ENCODE data around the gene TMEM72.
A peak's percentile ranks its signal among the peaks of the same experiment; 100 is the strongest.

Gene TMEM72

DNA sequence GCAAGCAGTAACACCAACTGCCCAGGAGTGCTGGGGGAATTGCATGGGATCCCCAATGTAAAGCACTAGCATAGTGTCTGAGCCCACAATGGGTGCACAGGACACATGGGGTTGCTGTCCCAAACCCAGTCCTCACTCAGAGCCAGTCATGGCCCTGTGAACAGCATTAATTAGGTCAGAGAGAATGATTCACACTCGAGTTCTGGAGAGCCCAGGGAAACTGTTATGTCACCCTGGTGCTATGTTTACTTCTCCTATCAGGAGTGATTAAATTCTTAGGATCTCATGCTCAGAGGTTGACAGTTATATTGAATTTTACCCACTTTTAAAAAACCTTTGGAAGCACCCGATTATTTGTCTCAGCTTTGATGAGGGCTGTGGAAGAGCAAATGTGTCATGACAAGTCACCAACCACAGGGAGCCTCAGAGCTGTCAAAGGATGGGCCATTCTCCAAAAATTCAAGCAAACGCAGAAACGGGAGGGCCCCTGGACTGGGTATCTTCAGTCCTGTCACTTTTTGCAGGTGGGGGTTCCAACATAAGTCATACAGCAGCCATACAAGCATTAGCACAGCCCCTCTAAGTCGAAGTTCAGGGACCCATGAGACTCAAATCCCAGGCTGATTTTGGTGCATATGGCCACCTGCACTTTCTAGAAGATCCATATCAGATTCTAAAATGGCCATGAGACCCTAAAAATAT lies 47.2 kb downstream of the TMEM72 start:
- peak overlapping the region; percentile 80 to 82 for H3K27ac ChIP-seq
- peak in 1 of 2 donors; percentile 53 for DNase-seq
- H3K9me3 ChIP-seq: no peaks in the 10 kb centered on the region
- H3K4me1 ChIP-seq: peaks cover 0 to 50% (median 34%) of the 10 kb centered on the region in 4 donors
- TF ChIP-seq, protein P1, sequence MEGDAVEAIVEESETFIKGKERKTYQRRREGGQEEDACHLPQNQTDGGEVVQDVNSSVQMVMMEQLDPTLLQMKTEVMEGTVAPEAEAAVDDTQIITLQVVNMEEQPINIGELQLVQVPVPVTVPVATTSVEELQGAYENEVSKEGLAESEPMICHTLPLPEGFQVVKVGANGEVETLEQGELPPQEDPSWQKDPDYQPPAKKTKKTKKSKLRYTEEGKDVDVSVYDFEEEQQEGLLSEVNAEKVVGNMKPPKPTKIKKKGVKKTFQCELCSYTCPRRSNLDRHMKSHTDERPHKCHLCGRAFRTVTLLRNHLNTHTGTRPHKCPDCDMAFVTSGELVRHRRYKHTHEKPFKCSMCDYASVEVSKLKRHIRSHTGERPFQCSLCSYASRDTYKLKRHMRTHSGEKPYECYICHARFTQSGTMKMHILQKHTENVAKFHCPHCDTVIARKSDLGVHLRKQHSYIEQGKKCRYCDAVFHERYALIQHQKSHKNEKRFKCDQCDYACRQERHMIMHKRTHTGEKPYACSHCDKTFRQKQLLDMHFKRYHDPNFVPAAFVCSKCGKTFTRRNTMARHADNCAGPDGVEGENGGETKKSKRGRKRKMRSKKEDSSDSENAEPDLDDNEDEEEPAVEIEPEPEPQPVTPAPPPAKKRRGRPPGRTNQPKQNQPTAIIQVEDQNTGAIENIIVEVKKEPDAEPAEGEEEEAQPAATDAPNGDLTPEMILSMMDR (IDR thresholded peaks at IDR 0.05): no peak
- no peaks in the 10 kb centered on the region for H3K27me3 ChIP-seq
- H3K36me3 ChIP-seq: peaks cover 0 to 7% (median 0%) of the 10 kb centered on the region in 3 donors
- peak overlapping the region; percentile 66 to 80 for H3K4me3 ChIP-seq
- intact Hi-C loops (cut with DNase I; ENCODE audit: low total_unique reads): loop anchor here (2.0 kb wide), 1 partner anchor 16 kb away; no protein-coding TSS in a partner anchor

DNA sequence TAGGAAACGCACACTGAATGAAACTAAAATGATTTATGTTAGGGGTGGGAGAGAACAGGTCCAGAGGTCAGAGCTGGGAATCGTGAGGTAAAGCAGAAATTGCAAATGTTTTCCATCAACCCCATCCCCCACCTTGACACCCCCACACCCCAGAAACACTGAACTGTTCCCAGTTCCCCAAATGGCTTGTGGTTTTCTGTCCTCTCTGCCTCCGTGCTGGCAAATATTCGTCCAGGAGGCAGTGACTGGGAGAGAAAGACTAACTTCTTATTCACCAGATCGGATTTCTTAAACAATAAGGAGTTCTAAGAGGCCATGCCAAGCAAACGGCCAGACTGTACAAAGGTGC lies 47.7 kb downstream of the TMEM72 start:
- peaks cover 0 to 7% (median 0%) of the 10 kb centered on the region in 3 donors for H3K36me3 ChIP-seq
- H3K9me3 ChIP-seq: no peaks in the 10 kb centered on the region
- H3K4me1 ChIP-seq: peaks cover 0 to 56% (median 37%) of the 10 kb centered on the region in 4 donors
- no peak for DNase-seq
- no peaks in the 10 kb centered on the region for H3K27me3 ChIP-seq
- peak overlapping the region; percentile 80 to 82 for H3K27ac ChIP-seq
- intact Hi-C loops (cut with DNase I; ENCODE audit: low total_unique reads): loop anchor here (2.0 kb wide), 1 partner anchor 16 kb away; no protein-coding TSS in a partner anchor
- TF ChIP-seq, protein P1 (IDR thresholded peaks at IDR 0.05): no peak
- peak overlapping the region; percentile 66 to 80 for H3K4me3 ChIP-seq

DNA sequence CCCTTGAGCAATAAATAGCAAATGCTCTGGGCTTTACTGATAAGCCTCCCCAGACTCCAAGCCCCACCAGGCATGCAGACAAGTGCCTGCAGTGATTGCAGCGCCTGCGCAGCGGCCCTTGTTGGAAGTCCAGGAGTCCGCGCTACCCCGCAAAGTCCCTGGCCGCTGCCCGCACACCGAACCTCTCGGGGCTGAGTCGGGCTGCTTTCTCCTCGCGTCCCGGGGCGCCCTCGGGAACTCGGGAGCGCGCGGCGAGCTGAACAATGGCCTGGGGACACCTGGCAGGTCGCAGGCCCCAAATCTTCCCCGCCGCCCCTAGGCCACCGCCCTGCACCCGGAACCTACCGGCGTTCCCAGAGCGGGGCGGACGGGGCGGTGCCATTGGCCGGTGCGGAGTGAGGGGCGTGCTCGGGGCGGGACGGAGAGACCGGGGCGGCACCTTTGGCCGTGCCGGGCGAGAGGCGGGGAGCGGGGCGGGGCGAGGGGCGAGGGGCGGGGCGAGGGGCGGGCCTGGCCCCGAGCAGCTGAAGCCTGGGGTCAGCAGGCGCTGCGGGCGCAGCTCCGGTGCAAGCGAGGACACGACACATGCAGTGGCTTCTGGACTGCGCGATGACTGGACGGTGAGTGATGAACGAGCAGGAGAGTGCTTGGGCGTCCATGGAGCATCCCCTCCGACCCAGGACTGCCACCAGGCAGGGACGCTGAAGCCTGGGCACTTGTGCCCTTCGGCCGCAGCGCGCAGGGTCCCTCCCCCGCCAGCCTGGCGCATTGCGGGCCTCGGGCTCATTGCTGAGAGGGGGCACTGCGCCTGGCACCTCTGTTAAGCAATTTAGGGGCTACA lies 48.3 kb downstream of the TMEM72 start, which contains the start of gene RASSF4:
Gene RASSF4, plus strand, starts transcription at position 556 of the 841 bp plus-strand sequence. CDS start 10,401 bp downstream, outside the sequence.
- peak within 1 kb of the TSS; percentile 80 to 82 for H3K27ac ChIP-seq
- H3K27me3 ChIP-seq: no peaks in the 10 kb centered on the region
- H3K9me3 ChIP-seq: no peaks in the 10 kb centered on the region
- intact Hi-C loops (cut with DNase I; ENCODE audit: low total_unique reads): loop anchor here (2.0 kb wide), 1 partner anchor 15 kb away; no protein-coding TSS in a partner anchor
- peaks cover 0 to 7% (median 0%) of the 10 kb centered on the region in 3 donors for H3K36me3 ChIP-seq
- TF ChIP-seq, protein P1 (IDR thresholded peaks at IDR 0.05): no peak
- H3K4me1 ChIP-seq: peaks cover 0 to 62% (median 43%) of the 10 kb centered on the region in 4 donors
- DNase-seq: peak; percentile 89 to 97
- H3K4me3 ChIP-seq: peak within 1 kb of the TSS; percentile 66 to 80

DNA sequence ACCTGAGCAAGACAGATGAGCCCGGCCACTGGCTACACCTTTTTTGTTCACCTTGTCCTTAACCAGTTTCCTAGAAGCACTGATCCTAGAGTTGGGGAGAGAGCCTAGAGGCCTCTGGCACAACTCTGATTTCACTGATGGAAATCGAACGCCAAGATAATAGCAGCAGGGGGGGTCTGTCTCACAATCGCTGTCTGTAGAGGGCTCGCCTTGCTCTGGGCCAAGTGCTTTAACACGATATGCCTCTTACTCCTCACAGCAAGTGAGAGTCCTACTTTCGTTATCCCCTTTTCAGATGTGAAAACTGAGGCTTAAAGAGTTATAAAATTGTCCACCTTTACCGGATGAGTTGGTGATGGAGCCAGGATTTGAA lies 48.9 kb downstream of the TMEM72 start:
- Histone ChIP-seq H3K27ac (peak overlapping the region; percentile 80 to 82), H3K4me1 (peaks cover 0 to 68% (median 49%) of the 10 kb centered on the region in 4 donors), H3K36me3 (peaks cover 0 to 7% (median 0%) of the 10 kb centered on the region in 3 donors), H3K4me3 (peak overlapping the region; percentile 66 to 80), H3K9me3 (no peaks in the 10 kb centered on the region), H3K27me3 (no peaks in the 10 kb centered on the region)
- DNase-seq: no peak
- intact Hi-C loops (cut with DNase I; ENCODE audit: low total_unique reads): no loop called here
- TF ChIP-seq, protein P1 (IDR thresholded peaks at IDR 0.05): no peak

DNA sequence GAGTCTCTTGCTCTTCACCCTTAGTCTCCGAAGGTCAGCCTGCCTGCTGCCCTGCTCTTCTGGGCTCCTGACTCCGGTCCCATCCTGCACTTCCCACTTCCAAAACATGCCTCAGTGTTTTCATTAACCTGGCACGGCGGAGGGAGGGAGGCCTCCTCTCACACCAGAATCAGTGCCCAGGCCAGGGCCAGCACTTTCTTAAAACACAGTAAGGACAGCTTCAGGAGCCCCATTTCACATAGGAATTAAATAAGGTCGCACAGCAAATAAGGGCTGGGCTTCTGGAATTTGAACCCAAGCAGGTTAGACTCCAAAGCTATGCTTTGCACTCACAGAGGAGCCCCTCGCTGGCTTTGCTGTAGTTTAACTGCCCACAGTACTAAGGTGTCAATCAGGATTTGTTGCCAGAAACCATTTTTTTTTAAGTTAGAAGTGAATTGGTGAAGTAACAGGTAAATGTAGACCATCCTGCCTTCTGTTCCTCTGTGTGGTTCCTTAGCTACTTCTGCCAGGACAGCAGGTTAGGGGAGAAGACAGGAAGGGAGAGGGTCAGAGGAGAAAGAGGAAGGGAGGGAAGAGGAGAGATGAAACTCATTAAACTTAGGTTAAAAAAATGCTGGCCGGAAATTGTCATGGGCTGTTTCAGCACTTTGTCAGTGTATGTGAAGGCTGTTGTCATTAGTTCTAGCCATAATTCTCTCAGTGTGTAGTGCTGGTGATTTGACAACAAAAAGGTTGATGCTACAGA lies 49.5 kb downstream of the TMEM72 start:
- TF ChIP-seq, protein P1 (IDR thresholded peaks at IDR 0.05): no peak
- Histone ChIP-seq H3K36me3 (peaks cover 0 to 7% (median 0%) of the 10 kb centered on the region in 3 donors), H3K4me1 (peaks cover 0 to 73% (median 54%) of the 10 kb centered on the region in 4 donors), H3K27ac (peak overlapping the region; percentile 80 to 82), H3K27me3 (no peaks in the 10 kb centered on the region), H3K4me3 (peak overlapping the region; percentile 66 to 80), H3K9me3 (no peaks in the 10 kb centered on the region)
- DNase-seq: peak in 1 of 2 donors; percentile 64
- intact Hi-C loops (cut with DNase I; ENCODE audit: low total_unique reads): no loop called here

All from tibial artery (tissue), 4 donors.